ENCODE measurements around the gene OLFM4. TPM values are rescaled to one million over a fixed set of nuclear protein-coding genes. Genes with fewer than 3 reads are reported as not detected.

Gene OLFM4
- total RNA-seq, 4 donors from 2014 or later: 0.09 to 0.79 (median 0.13) TPM; not detected in 1

- ATAC-seq (ENCODE audit: low FRiP score) (no peak), DNase-seq (ENCODE audit: low spot score) (no peak)
- no peak for TF ChIP-seq CTCF (IDR thresholded peaks at IDR 0.05)
Measured at GRCh38 chr13:53100394-53101063, 71.9 kb downstream of the OLFM4 start.

Other genes starting within 250 kb of the OLFM4 start
- gene PCDH8, start 180.2 kb upstream of the OLFM4 start, total RNA-seq: not detected

All from omental fat pad (tissue), 4 donors.